ENCODE results near the gene PRKAA1.

GRCh38 chr5:40829748-40830533, 31.8 kb upstream of the PRKAA1 start:
- TF ChIP-seq CTCF (IDR thresholded peaks at IDR 0.05) (no peak), EZH2 (IDR thresholded peaks at IDR 0.05; ENCODE audit: borderline replicate concordance, insufficient read depth, low read depth, low read length, poor library complexity, severe bottlenecking) (no peak)
